GM18520 (cell line): ENCODE data around the gene KRTAP5-6.

ENCODE experiments used
- ATAC-seq: cut with Tn5 transposase; IDR thresholded peaks from one replicate; pipeline ENCODE4 v1.9.1; 2021; ENCODE audit not compliant: unreplicated experiment

Gene KRTAP5-6

GRCh38 chr11:1701091-1701807, 4.3 kb downstream of the KRTAP5-6 start:
- no peak for ATAC-seq

- no peak for ATAC-seq
Observed at GRCh38 chr11:1702506-1702905, 5.5 kb downstream of the KRTAP5-6 start.

DNA sequence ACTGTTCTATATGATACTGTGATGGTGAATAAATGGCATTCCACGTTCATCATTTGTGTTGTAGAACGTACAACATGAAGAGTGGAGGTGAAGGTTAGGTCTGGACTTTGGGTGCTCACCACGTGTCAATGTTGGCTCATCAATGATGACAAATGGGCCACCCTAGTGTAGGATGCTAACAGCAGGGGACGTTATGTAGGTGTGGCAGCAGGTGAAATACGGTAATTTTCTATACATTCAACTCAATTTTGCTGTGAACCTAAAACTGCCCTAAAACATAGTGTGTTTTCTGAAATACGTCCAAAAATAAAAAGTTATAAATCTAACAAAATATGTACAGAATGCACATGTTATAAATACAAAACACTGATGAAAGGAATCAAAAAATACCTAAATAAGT, 6.2 kb downstream of the KRTAP5-6 start:
- ATAC-seq, result no peak

GRCh38 chr11:1705126-1706052, 8.4 kb downstream of the KRTAP5-6 start:
- no peak for ATAC-seq

DNA sequence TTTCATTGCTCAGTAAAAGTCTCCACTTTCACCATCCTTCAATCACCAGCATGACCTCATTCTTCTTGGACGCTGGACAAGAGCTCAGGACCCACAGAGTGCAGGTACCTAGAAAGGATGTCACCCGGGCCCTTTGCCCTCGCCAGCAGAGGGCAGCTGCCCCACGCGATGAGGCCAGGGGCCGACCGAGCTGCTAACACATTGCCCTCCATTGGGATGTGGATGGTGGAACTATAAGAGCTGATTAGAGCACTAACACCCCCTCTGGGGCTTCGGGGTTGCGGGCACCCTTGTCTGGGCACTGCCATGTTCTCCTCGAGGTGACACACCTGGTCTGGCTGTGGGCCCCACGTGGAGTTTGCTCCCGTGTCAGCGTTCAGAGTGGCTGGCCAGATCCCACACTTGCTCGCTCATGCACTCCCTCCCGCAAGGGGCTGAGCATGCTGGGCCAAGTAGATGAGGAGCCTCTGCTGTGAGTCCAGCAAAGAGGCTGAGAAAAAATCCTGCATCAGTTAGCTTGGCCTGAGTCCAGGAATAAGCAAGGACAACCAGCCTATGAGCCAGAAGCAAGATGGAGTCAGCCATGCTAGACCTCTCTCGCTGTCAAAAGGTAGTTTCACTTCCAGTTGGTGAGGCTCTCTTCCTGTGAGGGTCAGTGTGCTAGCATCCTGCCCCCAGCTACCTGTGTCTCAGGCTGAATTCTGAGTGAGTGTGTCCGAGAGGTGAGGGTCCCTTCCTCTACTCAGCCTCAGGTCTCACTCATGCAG, 9.8 kb downstream of the KRTAP5-6 start:
- no peak for ATAC-seq

DNA sequence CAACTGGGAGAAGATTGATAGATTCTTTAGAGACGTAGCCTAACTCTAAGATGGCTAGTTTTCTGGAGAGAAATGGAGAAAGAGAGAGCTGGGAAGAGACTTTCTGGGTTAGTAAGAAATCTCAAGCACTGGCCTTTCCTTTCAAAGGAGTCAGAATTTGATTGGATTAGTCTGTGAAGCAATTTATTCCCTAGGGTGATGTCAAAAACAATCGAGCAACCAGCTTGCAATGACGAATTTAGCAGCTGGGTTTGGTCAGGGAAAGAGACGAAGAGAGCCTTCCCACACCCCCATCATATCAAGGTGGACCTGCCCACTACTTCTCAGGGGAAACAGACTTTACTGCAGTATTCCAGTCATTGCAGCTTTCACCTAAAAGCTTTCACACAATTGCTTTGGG, 10.8 kb downstream of the KRTAP5-6 start:
- no peak for ATAC-seq

DNA sequence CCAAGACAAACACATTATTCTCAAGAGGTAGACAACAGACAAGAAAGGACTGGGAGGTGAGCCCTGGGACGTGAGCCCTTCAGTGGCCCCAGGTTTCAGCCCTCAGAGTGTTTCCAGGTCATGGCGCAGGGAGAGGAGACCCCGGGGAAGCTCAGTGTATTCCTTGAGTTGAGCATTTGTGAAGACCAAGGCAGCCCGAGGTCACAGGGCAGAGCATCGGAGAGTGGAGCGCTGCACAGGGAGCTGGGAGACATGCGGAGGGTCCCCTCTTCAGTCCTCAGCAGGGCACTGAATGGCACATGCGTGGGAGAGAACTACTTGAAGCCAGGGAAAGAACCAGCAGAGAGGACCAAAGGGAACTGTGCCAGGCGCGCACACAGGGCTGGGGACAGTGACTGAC, 11.7 kb downstream of the KRTAP5-6 start:
- ATAC-seq, result no peak

GRCh38 chr11:1714908-1715885, 18.2 kb downstream of the KRTAP5-6 start:
- ATAC-seq, result no peak

GRCh38 chr11:1717745-1718144, 20.8 kb downstream of the KRTAP5-6 start:
- no peak for ATAC-seq

DNA sequence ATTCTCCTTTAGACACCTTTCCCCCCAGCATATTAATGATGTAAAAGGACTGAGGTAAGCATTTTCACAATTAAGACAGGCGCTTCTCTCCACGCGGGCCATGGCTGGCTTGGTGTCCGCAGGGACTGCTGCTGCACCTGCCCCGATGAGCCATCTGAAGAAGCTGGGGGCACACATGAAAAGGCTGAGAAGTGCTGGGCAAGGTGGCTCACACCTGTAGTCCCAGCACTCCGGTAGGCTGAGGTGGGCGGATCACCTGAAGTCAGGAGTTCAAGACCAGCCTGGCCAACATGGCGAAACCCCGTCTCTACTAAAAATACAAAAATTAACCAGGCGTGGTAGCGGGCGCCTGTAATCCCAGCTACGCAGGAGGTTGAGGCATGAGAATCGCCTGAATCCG, 21.3 kb downstream of the KRTAP5-6 start:
- ATAC-seq, result no peak

- no peak for ATAC-seq
Observed at GRCh38 chr11:1719781-1720180, 22.8 kb downstream of the KRTAP5-6 start.

DNA sequence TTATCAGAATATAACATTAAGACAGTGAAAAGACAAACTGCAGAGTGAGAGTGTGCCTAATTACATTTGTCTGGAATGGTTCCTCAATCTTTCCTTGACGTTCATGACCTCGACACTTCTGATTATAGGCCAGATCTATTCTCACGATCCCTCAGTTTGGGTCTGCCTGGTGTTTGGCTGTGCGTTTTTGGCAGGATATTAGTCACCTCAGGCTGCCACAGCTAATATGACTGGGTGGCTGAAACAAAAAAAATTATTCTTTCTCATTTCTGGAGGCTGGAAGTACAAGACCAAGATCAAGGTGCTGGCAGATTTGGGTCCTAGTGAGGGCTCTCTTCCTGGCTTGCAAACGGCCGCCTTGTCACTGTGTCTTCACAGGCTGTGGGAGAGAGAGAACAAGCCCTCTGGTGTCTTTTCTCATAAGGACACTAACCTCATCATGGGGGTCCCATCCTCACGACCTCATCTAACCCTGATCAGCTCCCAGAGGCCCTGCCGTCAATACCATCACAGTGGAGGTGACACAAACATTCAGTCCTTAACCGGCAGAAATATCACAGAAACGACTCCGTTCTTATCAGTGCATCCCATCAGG, 30.2 kb downstream of the KRTAP5-6 start:
- no peak for ATAC-seq

DNA sequence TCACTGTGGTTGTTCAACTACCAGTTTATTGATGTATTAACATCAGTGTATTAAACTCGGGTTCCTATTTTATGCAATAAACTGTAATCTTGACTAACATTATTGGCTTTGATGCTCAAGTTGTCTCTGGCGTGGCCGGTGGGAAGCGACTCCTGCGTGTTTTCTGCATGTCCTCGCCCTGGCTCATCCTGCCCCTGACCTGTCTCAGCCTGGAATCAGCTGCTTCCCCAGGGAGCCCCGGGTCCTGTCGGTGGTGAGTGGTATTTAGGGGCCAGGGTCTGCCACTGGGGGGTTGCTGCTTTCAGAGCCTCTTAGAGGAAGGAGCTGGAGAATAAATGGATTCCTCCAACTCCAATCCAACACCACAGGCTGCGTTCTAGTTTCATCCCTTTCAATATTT, 30.9 kb downstream of the KRTAP5-6 start:
- ATAC-seq, result no peak

DNA sequence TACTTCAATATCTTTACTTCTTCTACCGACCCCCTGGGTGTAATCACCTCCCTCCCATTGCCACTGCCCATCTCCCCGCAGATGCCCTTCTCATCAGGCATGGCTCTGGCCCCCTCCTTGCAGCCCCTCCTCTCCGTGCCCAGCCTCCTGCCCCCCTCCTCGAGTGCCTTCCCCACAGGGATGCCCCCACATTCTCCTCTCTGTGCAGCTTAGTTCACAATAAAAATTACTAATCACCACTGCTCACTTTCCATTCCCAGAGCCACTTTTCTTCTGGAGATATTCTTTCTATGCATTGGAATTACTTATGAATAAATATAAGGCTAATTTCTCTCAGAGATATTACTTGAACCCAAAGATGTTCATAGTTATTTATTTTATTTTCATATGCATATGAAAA, 31.3 kb downstream of the KRTAP5-6 start:
- ATAC-seq, result no peak

GRCh38 chr11:1728931-1729691, 32.1 kb downstream of the KRTAP5-6 start:
- no peak for ATAC-seq

DNA sequence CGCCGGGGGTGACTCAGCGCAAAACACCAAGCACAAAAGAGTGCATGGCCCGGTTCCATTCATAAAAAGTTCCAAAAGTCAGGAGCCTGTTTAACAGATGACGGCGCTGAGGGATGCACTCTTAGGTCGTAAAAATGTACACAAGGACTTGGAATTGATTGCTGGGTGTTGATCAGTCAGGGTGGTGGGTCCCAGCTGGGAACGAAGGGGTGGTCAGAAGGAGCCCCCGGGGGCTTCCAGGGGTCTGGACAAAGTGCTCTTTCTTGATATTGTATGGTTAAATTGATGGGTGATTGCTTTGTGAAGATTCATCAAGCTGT, 32.7 kb downstream of the KRTAP5-6 start:
- ATAC-seq, result no peak

DNA sequence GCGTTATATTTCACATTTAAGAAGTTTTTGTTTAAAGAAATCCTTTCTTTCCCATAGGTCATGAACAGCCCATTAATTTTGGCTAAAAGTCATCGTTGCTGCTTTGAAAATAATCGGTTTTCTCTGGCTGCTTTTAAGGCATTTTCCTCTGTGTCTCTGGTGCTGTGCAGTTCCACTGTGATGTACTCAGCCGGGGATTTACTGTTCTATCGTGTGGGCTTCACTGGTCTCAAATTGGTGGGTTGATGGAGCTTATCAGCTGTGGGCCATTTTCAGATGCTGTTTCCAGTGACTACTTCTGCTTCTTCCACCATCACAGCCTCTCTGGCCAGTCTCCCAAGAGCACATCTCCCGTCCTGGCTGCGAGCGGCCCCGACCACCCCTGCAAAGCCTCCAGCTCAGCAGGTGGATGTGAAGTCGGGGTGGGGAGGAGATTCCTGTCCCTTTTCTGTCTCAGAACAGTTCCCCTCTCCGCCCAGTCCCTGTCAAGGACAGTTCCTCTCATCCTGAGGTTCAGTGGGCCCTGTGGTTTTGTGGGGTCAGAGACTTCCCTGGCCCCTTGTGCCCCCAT, 33.1 kb downstream of the KRTAP5-6 start:
- no peak for ATAC-seq

- ATAC-seq, result no peak
Observed at GRCh38 chr11:1731451-1732059, 34.6 kb downstream of the KRTAP5-6 start.
